Prostate gland (tissue), 2 donors: ENCODE results near the gene AGXT. TPM values are rescaled to one million over a fixed set of nuclear protein-coding genes. Genes with fewer than 3 reads are reported as not detected.

Source experiments
- DNase-seq: peaks from one replicate; pipeline ENCODE4 v3.0.0-alpha.2; 2019; ENCODE audit warnings: low spot score
- H3K27ac ChIP-seq, 2 donors: fragments of 200-600 bp; sonication (generic); 2 replicates each; pipeline ENCODE4 v1.5.1; 2017 to 2019
- H3K27me3 ChIP-seq: fragments of 200-600 bp; sonication (generic); replicated peaks from 2 replicates; pipeline ENCODE4 v1.5.1; 2019; ENCODE audit not compliant: insufficient read depth
- H3K36me3 ChIP-seq, 2 donors: fragments of 200-600 bp; sonication (generic); 1 replicate in 1 of 2; 2 replicates in 1 of 2; pipeline versions ENCODE4 v1.5.1 to v1.8.1; 2017 to 2019
- H3K4me1 ChIP-seq: fragments of 200-600 bp; sonication (generic); replicated peaks from 2 replicates; pipeline ENCODE4 v1.5.1; 2019
- H3K4me3 ChIP-seq, 2 donors: fragments of 200-600 bp; sonication (generic); 2 replicates each; pipeline ENCODE4 v1.5.1; 2017 to 2019
- H3K9me3 ChIP-seq: fragments of 200-600 bp; sonication (generic); 2 replicates; pipeline ENCODE4 v1.5.1; 2017
- POLR2A ChIP-seq: fragments of 450-650 bp; IDR thresholded peaks from one replicate; pipeline ENCODE4 v1.6.1; 2016; ENCODE audit warnings: antibody characterized with exemption, mild to moderate bottlenecking
- POLR2AphosphoS5 ChIP-seq: sonication (generic); formaldehyde crosslinking; IDR thresholded peaks from one replicate; pipeline ENCODE4 v1.6.1; 2017; ENCODE audit warnings: antibody characterized with exemption
- WGBS: methylation state at CpG from one replicate; pipeline ENCODE4 v1.1.5; 2018; 5-methylcytosine and 5-hydroxymethylcytosine counted together
- intact Hi-C: fragments of 100-400 bp; cut with DNase I; formaldehyde crosslinking; loops from one replicate; pipeline ENCODE4 v1.14.2; 2022
- total RNA-seq, 2 donors: library from RNA; depleted of rRNA; stranded (reverse); fragments of >200 nt; gene quantifications; one replicate each; pipeline ENCODE4 v1.1.0, GENCODE V29; 2016
- TF ChIP-seq, protein P1 (sequence below), 4 experiments: fragments of 200-600 bp in 2 of 4; fragments of 450-650 bp in 2 of 4; sonication (generic) in 2 of 4; IDR thresholded peaks; 1 replicate in 3 of 4; 2 replicates in 1 of 4; pipeline ENCODE4 v1.5.1; 2016 to 2019; ENCODE audit warnings: antibody characterized with exemption in 4 of 4, mild to moderate bottlenecking in 2 of 4, moderate library complexity in 2 of 4

AGXT gene
- total RNA-seq, 2 donors from 2014 or later: not detected

- Histone ChIP-seq H3K4me3 (no peak overlapping the region), H3K27ac (peak overlapping the region; percentile 72), H3K4me1 (peaks cover 19% of the 10 kb centered on the region), H3K27me3 (no peaks in the 10 kb centered on the region), H3K9me3 (no peaks in the 10 kb centered on the region), H3K36me3 (no peaks in the 10 kb centered on the region)
- peak; percentile 58 for TF ChIP-seq POLR2AphosphoS5
- no peak for TF ChIP-seq POLR2A
- 42% methylated on average over 17 of the region's 17 CpGs for WGBS
- peak; percentile 78 for DNase-seq
- intact Hi-C loops: no loop called here
These were observed 29.6 kb downstream of the AGXT start for GRCh38 chr2:240898108-240898730.

DNA sequence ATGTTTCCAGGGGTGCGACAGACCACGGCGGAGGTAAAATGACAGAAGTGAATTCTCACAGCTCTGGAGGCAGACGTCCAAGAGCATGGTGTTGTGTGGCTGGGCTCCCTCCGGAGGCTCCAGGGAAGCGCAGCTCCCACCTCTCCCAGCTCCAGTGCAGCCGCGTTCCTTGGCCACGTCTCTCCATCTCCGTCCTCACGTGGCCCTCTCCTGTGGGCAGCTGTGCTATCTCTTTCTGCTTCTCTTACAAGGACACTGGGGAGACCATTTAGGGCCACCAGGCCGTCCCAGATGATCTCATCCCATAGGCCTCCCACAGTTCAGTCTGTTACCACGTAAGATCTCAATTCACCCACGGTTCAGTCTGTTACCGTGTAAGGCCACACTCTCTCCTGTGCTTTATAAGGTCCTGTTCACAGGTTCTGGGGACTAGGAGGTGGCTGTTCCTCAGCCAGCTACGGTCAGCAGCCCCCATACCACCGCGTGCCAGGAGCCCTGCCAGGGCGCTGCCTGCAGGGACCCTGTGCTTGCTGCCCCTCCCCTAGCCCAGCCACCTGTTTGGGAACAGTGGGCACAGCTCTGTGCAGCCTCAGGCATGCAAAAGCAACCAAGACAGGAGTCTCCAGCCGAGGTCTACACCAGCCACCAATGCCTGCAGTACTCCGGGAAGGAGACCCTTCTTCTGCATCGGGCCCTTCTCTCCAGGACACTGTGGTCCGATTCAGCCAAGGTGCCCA is 30.3 kb downstream of the AGXT start:
- TF ChIP-seq POLR2AphosphoS5: peak; percentile 30
- TF ChIP-seq, protein P1, sequence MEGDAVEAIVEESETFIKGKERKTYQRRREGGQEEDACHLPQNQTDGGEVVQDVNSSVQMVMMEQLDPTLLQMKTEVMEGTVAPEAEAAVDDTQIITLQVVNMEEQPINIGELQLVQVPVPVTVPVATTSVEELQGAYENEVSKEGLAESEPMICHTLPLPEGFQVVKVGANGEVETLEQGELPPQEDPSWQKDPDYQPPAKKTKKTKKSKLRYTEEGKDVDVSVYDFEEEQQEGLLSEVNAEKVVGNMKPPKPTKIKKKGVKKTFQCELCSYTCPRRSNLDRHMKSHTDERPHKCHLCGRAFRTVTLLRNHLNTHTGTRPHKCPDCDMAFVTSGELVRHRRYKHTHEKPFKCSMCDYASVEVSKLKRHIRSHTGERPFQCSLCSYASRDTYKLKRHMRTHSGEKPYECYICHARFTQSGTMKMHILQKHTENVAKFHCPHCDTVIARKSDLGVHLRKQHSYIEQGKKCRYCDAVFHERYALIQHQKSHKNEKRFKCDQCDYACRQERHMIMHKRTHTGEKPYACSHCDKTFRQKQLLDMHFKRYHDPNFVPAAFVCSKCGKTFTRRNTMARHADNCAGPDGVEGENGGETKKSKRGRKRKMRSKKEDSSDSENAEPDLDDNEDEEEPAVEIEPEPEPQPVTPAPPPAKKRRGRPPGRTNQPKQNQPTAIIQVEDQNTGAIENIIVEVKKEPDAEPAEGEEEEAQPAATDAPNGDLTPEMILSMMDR (IDR thresholded peaks at IDR 0.05): no peak
- Histone ChIP-seq H3K27ac (peak overlapping the region; percentile 72), H3K4me3 (no peak overlapping the region), H3K36me3 (no peaks in the 10 kb centered on the region), H3K27me3 (no peaks in the 10 kb centered on the region), H3K9me3 (no peaks in the 10 kb centered on the region), H3K4me1 (peaks cover 19% of the 10 kb centered on the region)
- intact Hi-C loops: no loop called here
- WGBS: 44% methylated on average over 22 of the region's 23 CpGs
- no peak for DNase-seq

GRCh38 chr2:240899468-240899865 is 30.8 kb downstream of the AGXT start:
- Histone ChIP-seq H3K9me3 (no peaks in the 10 kb centered on the region), H3K4me1 (peaks cover 19% of the 10 kb centered on the region), H3K36me3 (no peaks in the 10 kb centered on the region), H3K27ac (peak overlapping the region in 1 of 2 donors; percentile 72), H3K27me3 (no peaks in the 10 kb centered on the region), H3K4me3 (no peak overlapping the region)
- WGBS: 90% methylated on average over 8 of the region's 19 CpGs
- intact Hi-C loops: no loop called here
- TF ChIP-seq, protein P1 (IDR thresholded peaks at IDR 0.05): no peak
- TF ChIP-seq POLR2A (no peak), POLR2AphosphoS5 (no peak)
- DNase-seq: no peak

DNA sequence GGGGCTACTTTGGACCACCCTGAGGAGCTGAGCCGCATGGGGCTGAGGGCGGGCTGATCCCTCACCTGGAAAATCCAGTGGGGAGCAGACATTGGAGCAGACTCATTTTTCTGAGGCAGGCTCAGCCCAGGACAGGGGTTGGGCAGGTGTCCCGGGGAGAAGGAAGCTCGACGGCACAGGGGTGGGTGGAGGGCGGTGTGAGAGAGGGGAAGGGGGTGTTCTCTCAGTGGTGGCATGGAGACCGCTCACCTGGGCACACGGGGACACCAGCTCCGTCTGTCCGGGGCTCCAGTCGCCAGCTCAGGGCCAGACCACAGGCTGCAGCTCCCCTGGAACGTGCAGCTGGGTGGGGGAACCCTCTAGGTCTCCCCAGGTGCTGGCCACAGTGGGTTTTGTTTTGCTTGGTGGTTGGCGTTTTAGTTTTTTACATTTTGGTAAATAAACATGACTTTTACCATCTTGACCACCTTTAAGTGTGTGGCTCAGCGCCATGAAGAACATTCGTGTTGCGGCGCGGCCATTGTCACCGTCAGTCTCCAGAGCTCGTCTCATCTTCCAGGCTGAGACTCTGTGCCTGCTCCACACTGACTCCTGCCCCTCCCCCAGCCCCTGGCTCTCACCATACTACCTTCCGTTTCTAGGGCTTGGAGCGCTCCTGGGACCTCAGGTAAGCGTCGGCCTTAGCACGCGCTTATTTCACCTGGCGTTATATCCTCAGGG is 31.7 kb downstream of the AGXT start:
- Histone ChIP-seq H3K36me3 (no peaks in the 10 kb centered on the region), H3K4me3 (no peak overlapping the region), H3K27me3 (no peaks in the 10 kb centered on the region), H3K27ac (no peak overlapping the region), H3K4me1 (peaks cover 19% of the 10 kb centered on the region), H3K9me3 (no peaks in the 10 kb centered on the region)
- WGBS: 90% methylated on average over 27 of the region's 27 CpGs
- intact Hi-C loops: no loop called here
- DNase-seq: no peak
- TF ChIP-seq, protein P1 (IDR thresholded peaks at IDR 0.05): no peak
- TF ChIP-seq POLR2AphosphoS5: no peak
- TF ChIP-seq POLR2A: no peak

GRCh38 chr2:240901986-240902614 is 33.5 kb downstream of the AGXT start:
- DNase-seq: no peak
- Histone ChIP-seq H3K9me3 (no peaks in the 10 kb centered on the region), H3K4me3 (no peak overlapping the region), H3K27me3 (no peaks in the 10 kb centered on the region), H3K27ac (no peak overlapping the region), H3K36me3 (no peaks in the 10 kb centered on the region), H3K4me1 (peaks cover 12% of the 10 kb centered on the region)
- TF ChIP-seq, protein P1 (IDR thresholded peaks at IDR 0.05): no peak
- TF ChIP-seq POLR2AphosphoS5: no peak
- no peak for TF ChIP-seq POLR2A
- intact Hi-C loops: no loop called here
- 87% methylated on average over 13 of the region's 14 CpGs for WGBS
